ENCODE measurements around the gene DNAI7.

The DNAI7 gene

GRCh38 chr12:25184132-25184531 lies 10.8 kb downstream of the DNAI7 start:
- no peak for DNase-seq (ENCODE audit: low spot score)

- no peak for DNase-seq (ENCODE audit: low spot score)
Measured at GRCh38 chr12:25182765-25183164, 12.2 kb downstream of the DNAI7 start.

DNA sequence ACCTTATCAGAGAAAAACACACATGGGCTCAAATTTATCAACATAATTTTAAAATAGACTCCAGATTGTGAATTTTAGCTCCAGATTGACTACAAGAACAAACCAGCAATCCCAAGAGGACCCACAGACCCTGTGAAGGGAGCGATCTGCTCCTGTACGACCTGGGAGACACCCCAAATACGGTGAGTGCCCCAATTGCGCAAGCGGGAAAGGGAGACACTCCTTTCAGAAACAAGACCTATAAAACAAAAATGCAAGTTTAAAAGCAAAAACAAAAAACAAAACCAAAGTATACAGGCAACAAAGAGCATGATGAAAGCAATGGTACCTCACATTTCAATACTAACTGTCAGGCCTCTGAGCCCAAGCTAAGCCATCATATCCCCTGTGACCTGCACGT lies 32.1 kb downstream of the DNAI7 start:
- no peak for DNase-seq (ENCODE audit: low spot score)

DNA sequence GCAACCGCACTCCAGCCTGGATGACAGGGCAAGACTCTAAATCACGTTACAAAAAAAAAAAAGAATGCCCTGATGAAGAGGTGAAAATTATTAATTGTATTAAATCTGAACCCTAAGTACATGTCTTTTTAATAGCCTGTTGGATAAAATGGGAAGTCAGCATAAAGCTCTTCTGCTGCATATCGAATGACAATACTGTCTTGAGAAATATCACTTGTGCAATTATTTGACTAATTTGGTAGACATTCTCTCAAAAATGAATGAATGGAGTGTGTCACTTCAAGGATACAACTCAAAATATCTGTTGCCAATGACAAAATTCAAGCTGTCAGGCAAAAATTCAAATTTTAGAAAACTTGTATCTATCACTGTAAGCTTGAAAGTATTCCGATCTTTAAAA lies 38.9 kb downstream of the DNAI7 start:
- no peak for DNase-seq (ENCODE audit: low spot score)

DNA sequence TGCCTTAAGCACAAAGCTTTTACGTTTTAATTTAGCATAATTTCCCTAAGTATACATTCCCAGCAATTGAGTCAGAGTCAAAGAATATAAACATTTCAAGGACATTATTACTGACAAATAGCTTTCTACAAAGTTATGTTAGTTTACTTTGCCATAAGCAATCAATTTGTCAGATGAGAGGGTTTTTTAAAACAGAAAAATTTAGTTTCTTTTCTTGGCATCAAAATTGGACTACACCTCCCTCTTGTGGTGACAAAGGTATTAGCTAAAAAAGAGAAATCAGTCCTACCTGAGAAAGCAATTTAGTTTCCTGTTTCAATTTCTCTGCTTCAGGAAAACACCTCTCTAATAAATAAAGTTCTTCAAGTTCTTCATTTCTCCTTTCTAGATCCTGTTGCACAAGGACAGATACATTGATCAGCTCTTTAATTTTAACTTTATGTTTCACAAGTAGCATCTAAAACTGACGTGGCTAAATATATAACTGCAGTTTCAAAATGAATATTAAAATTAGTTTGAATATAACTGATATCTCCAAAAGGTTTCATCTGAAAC lies 39.9 kb downstream of the DNAI7 start:
- DNase-seq (ENCODE audit: low spot score), result no peak

- DNase-seq (ENCODE audit: low spot score), result no peak
Measured at GRCh38 chr12:25152055-25152454, 42.9 kb downstream of the DNAI7 start.

DNA sequence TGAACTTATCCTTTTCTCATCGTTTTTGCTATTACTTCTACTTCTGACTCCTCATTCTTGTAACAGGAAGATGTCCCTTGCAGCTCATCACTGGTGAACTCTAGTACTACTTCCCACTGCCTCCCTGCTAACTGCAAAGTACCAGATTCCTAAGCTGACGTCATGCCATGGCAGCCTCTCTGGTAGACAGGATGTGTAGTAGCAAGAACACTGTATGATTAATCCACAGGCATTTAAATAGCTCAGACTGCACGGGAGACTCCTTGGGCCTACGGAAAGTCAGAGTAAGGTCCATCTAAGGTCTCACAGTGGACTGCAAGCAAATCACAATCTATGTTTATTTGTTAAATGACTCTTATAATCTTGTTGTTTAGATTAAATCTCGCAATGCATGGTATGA lies 43.5 kb downstream of the DNAI7 start:
- no peak for DNase-seq (ENCODE audit: low spot score)

DNA sequence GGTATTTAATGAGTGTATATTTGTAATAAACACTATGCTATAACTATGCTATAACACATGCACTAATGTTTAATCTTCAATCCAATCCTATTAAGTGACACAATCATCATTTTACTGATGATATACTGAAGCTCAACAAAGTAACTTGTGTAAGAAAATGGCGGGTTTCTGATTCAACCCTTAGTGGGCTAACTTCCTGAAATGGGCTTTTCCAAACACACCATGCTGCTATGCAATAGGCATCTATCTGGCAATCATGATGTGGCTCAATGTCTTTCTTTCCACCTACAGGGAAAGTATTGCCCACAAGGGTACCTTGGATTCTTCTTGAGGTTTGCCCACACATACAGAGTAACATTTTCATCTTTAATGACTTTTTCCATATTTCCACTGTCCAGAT lies 48.3 kb downstream of the DNAI7 start:
- no peak for DNase-seq (ENCODE audit: low spot score)

DNA sequence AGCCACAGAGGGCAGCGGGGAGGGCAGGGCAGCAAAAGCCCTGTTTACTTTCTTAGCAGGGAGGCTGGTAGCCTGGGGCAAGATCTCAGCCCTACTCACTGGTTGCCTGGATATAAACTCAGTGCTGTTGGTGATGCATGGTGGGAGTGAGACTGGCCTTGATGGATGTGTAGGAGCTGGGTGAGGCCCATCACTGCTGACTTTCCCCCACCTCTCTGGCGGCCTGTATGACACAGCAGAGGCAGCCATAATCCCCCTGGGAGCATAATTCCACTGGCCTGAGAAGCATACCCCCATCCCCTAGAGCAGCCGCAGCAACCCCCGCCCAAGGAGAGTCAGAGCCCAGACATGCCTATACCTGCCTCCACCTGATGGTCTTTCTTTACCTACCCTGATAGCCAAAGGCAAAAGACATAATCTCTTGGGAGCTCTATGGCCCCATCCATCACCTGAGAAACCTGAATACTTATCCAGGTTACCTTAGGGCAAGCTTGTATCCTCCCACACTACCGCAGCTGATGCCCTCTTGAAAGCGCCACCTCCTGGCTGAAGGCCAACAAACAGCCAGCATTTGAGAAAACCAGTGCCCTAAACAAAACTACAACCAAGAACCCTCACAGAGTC lies 59.3 kb downstream of the DNAI7 start:
- DNase-seq (ENCODE audit: low spot score), result no peak

- DNase-seq (ENCODE audit: low spot score), result no peak
Measured at GRCh38 chr12:25131270-25131669, 63.7 kb downstream of the DNAI7 start.

- no peak for DNase-seq (ENCODE audit: low spot score)
Measured at GRCh38 chr12:25130741-25131188, 64.2 kb downstream of the DNAI7 start.

GRCh38 chr12:25126746-25127145 lies 68.2 kb downstream of the DNAI7 start:
- no peak for DNase-seq (ENCODE audit: low spot score)

GRCh38 chr12:25126101-25126500 lies 68.9 kb downstream of the DNAI7 start:
- DNase-seq (ENCODE audit: low spot score), result no peak

DNA sequence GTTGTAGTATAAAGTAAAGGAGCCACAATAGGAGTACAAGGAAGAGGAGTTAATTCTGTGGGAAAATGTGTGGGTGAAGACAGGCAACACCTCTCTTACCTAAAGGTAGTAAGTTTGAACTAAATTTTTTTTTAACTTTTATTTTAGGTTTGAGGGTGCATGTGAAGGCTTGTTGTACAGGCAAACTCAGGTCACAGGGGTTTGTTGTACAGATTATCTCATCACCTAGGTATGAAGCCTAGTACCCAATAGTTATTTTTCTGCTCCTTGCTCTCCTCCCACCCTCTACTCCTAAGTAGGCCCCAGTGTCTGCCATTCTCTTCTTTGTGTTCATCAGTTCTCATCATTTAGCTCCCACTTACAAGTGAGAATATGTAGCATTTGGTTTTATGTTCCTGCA lies 70.5 kb downstream of the DNAI7 start:
- DNase-seq (ENCODE audit: low spot score), result no peak

DNA sequence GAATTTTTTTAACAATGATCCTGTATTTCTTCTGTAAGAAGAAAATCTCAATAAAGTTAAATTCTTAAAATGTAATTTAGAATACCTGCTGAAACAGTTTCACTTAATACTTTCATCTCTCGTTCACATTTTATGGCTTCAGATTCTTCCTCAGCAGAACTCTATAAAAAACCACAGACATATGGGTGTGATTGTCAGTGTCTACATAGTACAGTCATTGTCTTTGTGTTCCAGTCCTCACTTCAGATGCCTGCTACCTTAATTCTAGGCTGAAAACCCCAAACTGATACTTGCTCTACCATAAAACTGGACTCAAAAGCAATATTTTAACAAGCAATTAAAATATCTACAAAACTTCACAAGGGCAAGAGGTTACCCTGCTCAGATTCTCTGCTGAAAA lies 71.8 kb downstream of the DNAI7 start:
- no peak for DNase-seq (ENCODE audit: low spot score)

GRCh38 chr12:25121916-25122315 lies 73.0 kb downstream of the DNAI7 start:
- DNase-seq (ENCODE audit: low spot score), result no peak

DNA sequence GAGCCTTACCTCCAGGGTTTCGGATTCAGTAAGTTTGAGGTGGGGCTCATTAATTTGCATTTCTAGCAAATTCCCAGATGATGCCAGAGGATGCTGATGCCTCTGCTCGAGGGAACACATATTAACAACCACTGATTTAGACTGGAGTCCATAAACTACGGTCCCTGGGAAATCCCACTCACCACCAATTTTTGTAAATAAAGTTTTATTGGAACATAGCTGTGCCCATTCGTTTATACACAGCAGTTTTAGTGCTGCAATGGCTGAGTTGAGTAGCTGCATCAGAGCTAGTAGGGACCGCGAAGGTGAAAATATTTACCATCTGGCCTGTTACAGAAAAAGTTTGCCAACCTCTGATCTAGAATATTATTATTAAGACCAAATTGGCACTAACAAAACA lies 73.8 kb downstream of the DNAI7 start:
- no peak for DNase-seq (ENCODE audit: low spot score)

- DNase-seq (ENCODE audit: low spot score), result no peak
Measured at GRCh38 chr12:25119020-25119419, 75.9 kb downstream of the DNAI7 start.

- DNase-seq (ENCODE audit: low spot score), result no peak
Measured at GRCh38 chr12:25115677-25116076, 79.3 kb downstream of the DNAI7 start.

- no peak for DNase-seq (ENCODE audit: low spot score)
Measured at GRCh38 chr12:25113651-25114050, 81.3 kb downstream of the DNAI7 start.

DNA sequence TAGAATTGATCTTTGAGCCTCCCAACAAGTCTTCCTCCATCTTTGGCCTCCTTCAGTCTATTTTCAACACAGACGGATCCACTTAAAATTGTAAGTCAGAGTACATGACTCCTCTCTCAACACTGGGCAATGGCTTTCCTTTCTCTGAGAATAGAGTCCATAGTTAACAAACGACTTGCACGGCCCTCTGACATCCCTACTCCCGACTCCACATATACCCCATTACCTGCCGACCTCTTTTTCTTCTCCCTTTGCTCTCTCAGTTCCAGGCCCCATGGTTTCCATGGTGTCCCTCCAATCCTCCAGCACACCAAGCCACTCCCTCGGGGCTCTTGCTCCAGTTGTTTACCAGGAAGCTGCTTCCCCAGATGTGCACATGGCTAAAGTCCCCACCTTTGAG lies 84.7 kb downstream of the DNAI7 start:
- DNase-seq (ENCODE audit: low spot score), result no peak

DNA sequence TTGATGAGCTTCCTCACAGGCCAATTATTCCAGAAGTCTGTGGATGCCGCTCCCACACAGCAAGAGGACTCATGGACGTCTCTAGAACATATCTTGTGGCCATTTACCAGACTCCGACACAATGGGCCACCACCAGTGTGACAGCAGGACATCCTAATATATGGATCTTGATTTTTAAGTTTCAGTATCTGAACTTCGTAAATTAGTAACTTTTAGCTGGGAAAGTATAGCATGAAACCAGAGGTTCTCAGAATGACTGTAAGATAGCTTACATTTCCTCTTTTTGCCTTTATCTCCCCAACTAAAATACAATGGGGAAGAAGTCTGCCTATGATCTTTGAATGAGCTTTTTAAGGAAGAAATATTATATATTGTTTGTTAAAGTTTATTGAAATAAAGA lies 87.0 kb downstream of the DNAI7 start:
- no peak for DNase-seq (ENCODE audit: low spot score)

DNA sequence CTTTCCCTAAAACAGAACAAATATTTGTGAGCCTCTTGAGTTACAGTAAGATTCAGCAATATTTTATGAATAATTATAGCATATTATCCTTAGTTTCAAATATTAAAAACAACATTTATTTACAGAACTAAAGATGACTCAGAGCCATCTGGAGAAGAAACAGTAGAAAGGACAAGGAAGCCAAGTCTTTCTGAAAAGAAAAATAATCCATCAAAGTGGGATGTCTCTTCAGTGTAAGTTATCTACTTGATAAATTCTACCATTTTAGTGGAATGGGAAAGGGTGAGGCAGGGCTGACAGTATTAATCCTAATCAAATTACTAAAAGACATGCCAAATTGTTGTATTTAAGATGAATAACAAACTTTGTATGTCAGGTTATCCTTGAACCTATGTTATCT lies 88.1 kb downstream of the DNAI7 start:
- no peak for DNase-seq (ENCODE audit: low spot score)

DNA sequence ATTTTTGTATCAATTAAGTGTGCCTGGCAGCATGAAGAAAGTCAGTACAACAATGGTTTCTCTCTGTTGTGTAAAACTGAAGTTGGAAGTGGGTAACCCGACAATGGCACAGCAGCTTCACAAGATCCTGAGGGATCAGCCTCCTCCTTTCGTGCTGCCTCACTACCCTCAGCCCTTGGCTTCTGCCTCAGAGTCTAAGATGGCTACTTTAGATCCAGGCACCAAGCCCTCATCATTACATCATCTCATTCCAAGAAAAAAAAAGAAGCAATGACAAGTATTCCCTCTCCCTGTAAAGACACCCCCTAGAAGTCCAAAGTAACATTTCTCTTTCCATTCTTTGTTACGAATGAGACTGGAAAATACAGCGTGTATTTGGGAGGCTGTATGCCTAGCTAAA lies 92.6 kb downstream of the DNAI7 start:
- no peak for DNase-seq (ENCODE audit: low spot score)

- DNase-seq (ENCODE audit: low spot score), result no peak
Measured at GRCh38 chr12:25101092-25101445, 93.9 kb downstream of the DNAI7 start.
